Neural cell (in vitro differentiated cells): ENCODE results near the gene ARL13B. TPM values are rescaled to one million over a fixed set of nuclear protein-coding genes. Genes with fewer than 3 reads are reported as not detected.

Experiments used
- H2AFZ ChIP-seq: fragments of 200-600, 300-800 bp; sonication (generic), shearing (Covaris generic); 2 replicates; pipeline ENCODE4 v1.6.0; 2014; ENCODE audit warnings: low read depth, mild to moderate bottlenecking, antibody characterized with exemption, low read length, moderate library complexity
- H3F3A ChIP-seq: fragments of 200-600 bp; shearing (Covaris generic); 2 replicates; pipeline ENCODE4 v1.6.1; 2016; ENCODE audit warnings: mild to moderate bottlenecking, moderate library complexity, mixed read lengths, antibody characterized with exemption, low read length; ENCODE audit not compliant: insufficient read depth, poor library complexity, severe bottlenecking
- H3K27ac ChIP-seq: fragments of 200-600, 300-800 bp; sonication (generic), shearing (Covaris generic); 2 replicates; pipeline ENCODE4 v1.5.1; 2014; ENCODE audit warnings: mild to moderate bottlenecking, low read length, moderate library complexity
- H3K27me3 ChIP-seq: fragments of 300-800, 200-600 bp; sonication (generic), shearing (Covaris generic); 2 replicates; pipeline ENCODE4 v1.6.0; 2014; ENCODE audit warnings: mild to moderate bottlenecking, low read depth, low read length, moderate library complexity; ENCODE audit not compliant: insufficient read depth
- H3K36me3 ChIP-seq: fragments of 300-800, 200-600 bp; sonication (generic), shearing (Covaris generic); 2 replicates; pipeline ENCODE4 v1.5.1; 2014; ENCODE audit warnings: mild to moderate bottlenecking, antibody characterized with exemption, low read length, moderate library complexity; ENCODE audit not compliant: insufficient read depth
- H3K4me2 ChIP-seq: fragments of 300-800, 200-600 bp; sonication (generic), shearing (Covaris generic); 2 replicates; pipeline ENCODE4 v1.6.0; 2014; ENCODE audit warnings: mild to moderate bottlenecking, low read length
- H3K4me3 ChIP-seq: fragments of 300-800, 200-600 bp; sonication (generic), shearing (Covaris generic); 2 replicates; pipeline ENCODE4 v1.5.1; 2014; ENCODE audit warnings: mild to moderate bottlenecking, low read length, moderate library complexity
- H3K79me2 ChIP-seq: fragments of 200-600 bp; shearing (Covaris generic); replicated peaks from 2 replicates; pipeline ENCODE4 v1.6.0; 2014; ENCODE audit warnings: mild to moderate bottlenecking, low read length, moderate library complexity; ENCODE audit not compliant: insufficient read depth
- H3K9ac ChIP-seq: fragments of 300-800, 200-600 bp; sonication (generic), shearing (Covaris generic); 2 replicates; pipeline ENCODE4 v1.6.1; 2016; ENCODE audit warnings: mild to moderate bottlenecking, low read length, mixed read lengths
- H3K9me2 ChIP-seq: fragments of 200-600 bp; shearing (Covaris generic); 2 replicates; pipeline ENCODE4 v1.6.1; 2016; ENCODE audit warnings: mild to moderate bottlenecking, low read length, mixed read lengths; ENCODE audit not compliant: insufficient read depth
- H3K9me3 ChIP-seq: fragments of 200-600, 300-800 bp; sonication (generic), shearing (Covaris generic); 2 replicates; pipeline ENCODE4 v1.6.1; 2016; ENCODE audit warnings: mild to moderate bottlenecking, mixed run types, low read length, moderate library complexity, mixed read lengths
- H4K20me1 ChIP-seq: fragments of 200-600 bp; shearing (Covaris generic); 2 replicates; pipeline ENCODE4 v1.6.1; 2016; ENCODE audit warnings: mild to moderate bottlenecking, mixed run types; ENCODE audit not compliant: insufficient read depth
- CTCF ChIP-seq: fragments of 450-650 bp; IDR thresholded peaks from 2 replicates; pipeline ENCODE4 v1.5.1; 2014; ENCODE audit warnings: antibody characterized with exemption, mild to moderate bottlenecking, moderate library complexity; ENCODE audit not compliant: poor library complexity, severe bottlenecking
- EP300 ChIP-seq: fragments of 450-650 bp; conservative IDR thresholded peaks from 2 replicates; pipeline ENCODE4 v1.6.1; 2014; ENCODE audit warnings: antibody characterized with exemption, mild to moderate bottlenecking, moderate library complexity; ENCODE audit not compliant: poor library complexity, severe bottlenecking
- EZH2 ChIP-seq: fragments of 200-600, 300-800 bp; shearing (Covaris generic), sonication (generic); IDR thresholded peaks from 2 replicates; pipeline ENCODE4 v1.6.1; 2014; ENCODE audit warnings: antibody characterized with exemption, low read length, borderline replicate concordance, mild to moderate bottlenecking; ENCODE audit not compliant: insufficient read depth, poor library complexity, severe bottlenecking
- MXI1 ChIP-seq: fragments of 450-650 bp; conservative IDR thresholded peaks from 2 replicates; pipeline ENCODE4 v1.6.1; 2014; ENCODE audit warnings: antibody characterized with exemption, mild to moderate bottlenecking; ENCODE audit not compliant: poor library complexity, severe bottlenecking
- POLR2AphosphoS5 ChIP-seq: IDR thresholded peaks from 2 replicates; pipeline ENCODE4 v1.6.1; 2012
- RAD21 ChIP-seq: fragments of 450-650 bp; conservative IDR thresholded peaks from 2 replicates; pipeline ENCODE4 v1.6.1; 2014; ENCODE audit warnings: antibody characterized with exemption, mild to moderate bottlenecking, moderate library complexity
- REST ChIP-seq: IDR thresholded peaks from 2 replicates; pipeline ENCODE4 v1.6.1; 2012; ENCODE audit warnings: borderline replicate concordance
- SMC3 ChIP-seq: fragments of 450-650 bp; conservative IDR thresholded peaks from 2 replicates; pipeline ENCODE4 v1.6.1; 2014; ENCODE audit warnings: antibody characterized with exemption, mild to moderate bottlenecking, moderate library complexity; ENCODE audit not compliant: poor library complexity
- TAF1 ChIP-seq: IDR thresholded peaks from 2 replicates; pipeline ENCODE4 v1.6.1; 2012; ENCODE audit warnings: low read depth
- polyA plus RNA-seq: library from polyadenylated mRNA; depleted of rRNA; stranded (reverse); fragments of >200 nt; gene quantifications from 2 replicates; pipeline ENCODE4 v1.2.3, GENCODE V29; 2014

Gene ARL13B
- polyA plus RNA-seq, 1 donor from 2014 or later: 13.7 TPM

GRCh38 chr3:93989241-93989640 is 9.3 kb downstream of the ARL13B start:
- Histone ChIP-seq H3K36me3 (no peaks in the 10 kb centered on the region), H3K27me3 (no peaks in the 10 kb centered on the region), H3K9me3 (no peaks in the 10 kb centered on the region), H3K4me2 (no peak overlapping the region), H3K4me3 (no peak overlapping the region), H3K9me2 (no peaks in the 10 kb centered on the region), H4K20me1 (no peaks in the 10 kb centered on the region), H3K79me2 (peaks cover 32% of the 10 kb centered on the region), H2AFZ (no peak overlapping the region), H3K27ac (no peak overlapping the region), H3K9ac (no peak overlapping the region), H3F3A (no peaks in the 10 kb centered on the region)
- TF ChIP-seq TAF1 (no peak), REST (no peak), SMC3 (no peak), CTCF (no peak), EZH2 (no peak), RAD21 (no peak), POLR2AphosphoS5 (no peak), MXI1 (no peak), EP300 (no peak)

- H3K36me3 ChIP-seq: no peaks in the 10 kb centered on the region
- no peaks in the 10 kb centered on the region for H3K9me2 ChIP-seq
- no peaks in the 10 kb centered on the region for H4K20me1 ChIP-seq
- no peak overlapping the region for H3K9ac ChIP-seq
- no peak overlapping the region for H2AFZ ChIP-seq
- H3F3A ChIP-seq: no peaks in the 10 kb centered on the region
- no peak overlapping the region for H3K4me2 ChIP-seq
- no peaks in the 10 kb centered on the region for H3K27me3 ChIP-seq
- H3K79me2 ChIP-seq: peaks cover 11% of the 10 kb centered on the region
- no peak overlapping the region for H3K27ac ChIP-seq
- H3K4me3 ChIP-seq: no peak overlapping the region
- H3K9me3 ChIP-seq: no peaks in the 10 kb centered on the region
- TF ChIP-seq EP300 (no peak), TAF1 (no peak), SMC3 (no peak), POLR2AphosphoS5 (no peak), RAD21 (no peak), EZH2 (no peak)
Measured at GRCh38 chr3:93991631-93992030, 11.7 kb downstream of the ARL13B start.

GRCh38 chr3:93992207-93992606 is 12.3 kb downstream of the ARL13B start:
- H3K4me3 ChIP-seq: no peak overlapping the region
- no peak overlapping the region for H3K4me2 ChIP-seq
- H4K20me1 ChIP-seq: no peaks in the 10 kb centered on the region
- no peaks in the 10 kb centered on the region for H3K27me3 ChIP-seq
- no peak overlapping the region for H3K9ac ChIP-seq
- no peaks in the 10 kb centered on the region for H3K9me3 ChIP-seq
- H3F3A ChIP-seq: no peaks in the 10 kb centered on the region
- TF ChIP-seq RAD21: no peak
- TF ChIP-seq EZH2: no peak
- TF ChIP-seq CTCF: no peak
- no peak for TF ChIP-seq SMC3
- no peak for TF ChIP-seq POLR2AphosphoS5
- no peak for TF ChIP-seq REST
- TF ChIP-seq MXI1: no peak
- TF ChIP-seq TAF1: no peak
- TF ChIP-seq EP300: no peak
- H3K36me3 ChIP-seq: no peaks in the 10 kb centered on the region
- peaks cover 11% of the 10 kb centered on the region for H3K79me2 ChIP-seq
- no peak overlapping the region for H2AFZ ChIP-seq
- no peaks in the 10 kb centered on the region for H3K9me2 ChIP-seq
- no peak overlapping the region for H3K27ac ChIP-seq
